ENCODE data around the gene IGF2BP1.
"Not testable (repeated sequence)": the region's sequence is repeated elsewhere in the genome, so short reads cannot be mapped to it uniquely, and the experiment has no call there.

Gene IGF2BP1

GRCh38 chr17:48995974-48996721 is 1.0 kb upstream of the IGF2BP1 start:
- no peak for FAIRE-seq

- FAIRE-seq: no peak
Measured at GRCh38 chr17:48996722-48997102, 473 bp upstream of the IGF2BP1 start.

- no peak for FAIRE-seq
Measured at GRCh38 chr17:48997827-48998586, 822 bp downstream of the IGF2BP1 start.

DNA sequence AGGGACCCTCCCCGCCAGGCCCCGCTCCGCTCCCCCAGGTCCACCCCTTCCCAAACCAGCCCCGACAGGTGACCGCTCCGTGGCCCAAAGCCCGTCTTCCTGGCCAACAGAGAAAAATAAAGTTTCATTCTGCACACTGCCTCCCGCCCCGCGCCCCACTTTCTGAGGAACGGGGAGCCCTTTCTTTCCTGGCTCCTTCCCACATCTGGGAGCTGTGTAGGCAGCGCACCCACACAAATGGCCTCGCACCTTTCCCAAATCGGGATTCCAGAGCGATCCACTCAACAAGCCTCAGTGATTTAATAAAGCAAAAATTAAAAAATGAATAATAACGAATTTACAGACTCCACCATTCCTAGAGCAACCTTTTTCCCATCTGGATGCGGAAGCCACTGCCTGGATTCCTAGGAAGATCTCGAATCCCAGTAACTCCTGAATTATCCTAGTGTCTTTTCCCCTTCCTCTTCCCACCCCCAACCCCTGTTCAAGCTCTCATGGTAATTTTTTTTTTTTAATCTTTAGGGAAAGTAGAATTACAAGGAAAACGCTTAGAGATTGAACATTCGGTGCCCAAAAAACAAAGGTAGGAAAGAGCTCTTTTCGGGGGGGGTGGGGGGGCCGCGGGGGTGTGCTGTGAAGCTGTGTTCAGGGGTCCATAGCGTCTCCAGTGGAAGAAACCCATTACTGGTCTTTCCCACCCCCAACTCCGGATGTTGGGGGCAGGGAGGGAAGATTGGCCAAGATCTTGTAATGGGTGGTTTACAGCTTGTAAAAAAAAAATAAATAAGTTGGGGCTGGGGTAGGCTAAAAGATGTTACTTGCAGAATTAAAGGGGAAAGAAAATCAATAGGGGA is 1.6 kb downstream of the IGF2BP1 start:
- no peak for FAIRE-seq

- FAIRE-seq: no peak
Measured at GRCh38 chr17:49000943-49001342, 3.8 kb downstream of the IGF2BP1 start.

DNA sequence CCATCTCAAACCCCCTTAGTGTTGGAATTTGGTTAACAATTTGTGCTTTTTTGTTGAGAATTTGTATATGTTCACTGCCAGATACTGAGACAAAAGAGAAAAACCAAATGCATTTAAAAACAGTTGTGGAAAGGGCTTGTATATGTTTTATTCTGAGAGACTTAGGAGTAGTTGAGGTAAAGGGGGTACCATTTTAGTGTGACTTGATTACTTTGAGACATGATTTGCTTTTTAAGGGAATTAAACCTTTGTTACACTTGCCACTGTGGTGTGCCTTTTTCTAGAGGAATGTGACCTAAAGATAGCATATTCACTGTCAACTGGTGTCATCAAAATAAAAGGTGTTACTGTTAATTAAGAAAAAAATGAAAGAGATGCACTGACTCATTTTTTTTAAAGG is 4.5 kb downstream of the IGF2BP1 start:
- no peak for FAIRE-seq

- FAIRE-seq: no peak
Measured at GRCh38 chr17:49002331-49002730, 5.1 kb downstream of the IGF2BP1 start.

DNA sequence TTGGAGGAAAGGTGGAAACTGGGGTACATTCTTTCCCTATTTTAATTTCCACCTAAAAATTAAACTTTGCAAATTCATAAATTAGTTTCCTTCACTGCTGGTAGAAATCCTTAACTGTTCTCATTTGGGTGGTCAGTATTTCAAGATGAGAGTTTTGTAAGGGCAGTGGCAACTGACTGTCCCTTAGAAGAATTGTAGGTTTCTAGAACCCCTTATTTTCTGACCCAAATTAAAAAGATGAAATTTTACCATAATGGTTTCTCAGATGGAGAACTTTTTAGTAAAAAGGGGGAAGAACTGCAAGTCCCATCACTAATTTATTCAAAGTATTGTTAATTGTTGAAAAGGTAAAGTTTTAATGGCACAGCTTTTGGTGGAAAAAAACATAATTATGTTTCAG is 5.6 kb downstream of the IGF2BP1 start:
- FAIRE-seq: no peak

GRCh38 chr17:49003557-49004511 is 6.6 kb downstream of the IGF2BP1 start:
- no peak for FAIRE-seq

DNA sequence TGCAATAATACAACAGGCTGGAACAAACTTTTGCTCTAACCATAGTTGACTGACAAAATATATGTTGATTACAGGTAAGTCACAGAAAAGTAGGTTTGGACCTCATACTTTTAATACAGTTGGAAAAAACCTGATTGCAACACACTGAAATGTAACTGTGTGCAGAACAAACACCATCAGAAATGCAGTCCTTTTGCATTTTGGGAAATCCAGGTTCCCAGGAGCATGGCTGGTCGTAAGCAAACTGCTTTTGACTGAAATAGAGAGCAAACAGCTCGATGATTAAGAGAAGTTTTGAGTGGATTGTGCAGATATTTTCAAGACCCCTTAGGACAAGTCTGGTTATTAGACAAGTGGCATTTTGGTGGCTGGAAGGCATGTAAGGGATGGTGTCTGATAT is 8.0 kb downstream of the IGF2BP1 start:
- no peak for FAIRE-seq

DNA sequence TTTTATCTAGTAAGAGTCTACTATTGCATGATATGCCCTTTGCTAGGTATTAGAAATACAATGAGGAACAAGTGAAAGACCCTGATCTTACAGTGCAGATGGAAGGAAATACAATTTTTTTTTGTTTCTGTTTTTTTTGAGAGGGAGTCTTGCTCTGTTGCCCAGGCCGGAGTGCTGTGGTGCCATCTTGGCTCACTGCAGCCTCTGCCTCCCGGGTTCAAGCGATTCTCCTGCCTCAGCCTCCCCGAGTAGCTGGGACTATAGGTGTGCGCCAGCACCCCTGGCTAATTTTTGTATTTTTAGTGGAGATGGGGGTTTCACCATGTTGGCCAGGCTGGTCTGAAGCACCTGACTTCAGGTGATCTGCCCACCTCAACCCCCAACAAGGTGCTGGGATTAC is 11.7 kb downstream of the IGF2BP1 start:
- FAIRE-seq: not testable (repeated sequence)

DNA sequence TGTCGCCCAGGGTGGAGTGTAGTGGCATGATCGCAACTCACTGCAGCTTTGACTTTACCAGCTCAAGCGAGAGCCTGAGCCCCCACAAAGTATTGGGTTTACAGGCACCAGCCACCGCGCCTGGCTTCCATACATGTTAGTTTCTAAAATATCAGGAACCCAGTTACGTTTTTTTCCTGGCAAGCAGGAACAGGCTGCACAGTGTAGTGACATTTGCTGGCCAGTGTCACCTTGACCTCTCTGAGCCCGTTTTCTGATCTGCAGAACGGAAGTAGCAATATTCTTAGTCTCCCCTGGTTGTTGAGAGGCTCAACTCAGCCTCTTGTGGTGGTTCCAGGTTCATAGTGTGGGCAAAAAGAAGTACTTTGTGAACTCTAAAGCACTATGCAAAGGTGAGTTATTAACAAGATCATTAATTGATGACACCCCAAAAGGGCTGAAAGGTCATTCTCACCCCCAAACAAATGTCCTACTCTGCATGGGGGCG is 15.6 kb downstream of the IGF2BP1 start:
- FAIRE-seq: no peak

DNA sequence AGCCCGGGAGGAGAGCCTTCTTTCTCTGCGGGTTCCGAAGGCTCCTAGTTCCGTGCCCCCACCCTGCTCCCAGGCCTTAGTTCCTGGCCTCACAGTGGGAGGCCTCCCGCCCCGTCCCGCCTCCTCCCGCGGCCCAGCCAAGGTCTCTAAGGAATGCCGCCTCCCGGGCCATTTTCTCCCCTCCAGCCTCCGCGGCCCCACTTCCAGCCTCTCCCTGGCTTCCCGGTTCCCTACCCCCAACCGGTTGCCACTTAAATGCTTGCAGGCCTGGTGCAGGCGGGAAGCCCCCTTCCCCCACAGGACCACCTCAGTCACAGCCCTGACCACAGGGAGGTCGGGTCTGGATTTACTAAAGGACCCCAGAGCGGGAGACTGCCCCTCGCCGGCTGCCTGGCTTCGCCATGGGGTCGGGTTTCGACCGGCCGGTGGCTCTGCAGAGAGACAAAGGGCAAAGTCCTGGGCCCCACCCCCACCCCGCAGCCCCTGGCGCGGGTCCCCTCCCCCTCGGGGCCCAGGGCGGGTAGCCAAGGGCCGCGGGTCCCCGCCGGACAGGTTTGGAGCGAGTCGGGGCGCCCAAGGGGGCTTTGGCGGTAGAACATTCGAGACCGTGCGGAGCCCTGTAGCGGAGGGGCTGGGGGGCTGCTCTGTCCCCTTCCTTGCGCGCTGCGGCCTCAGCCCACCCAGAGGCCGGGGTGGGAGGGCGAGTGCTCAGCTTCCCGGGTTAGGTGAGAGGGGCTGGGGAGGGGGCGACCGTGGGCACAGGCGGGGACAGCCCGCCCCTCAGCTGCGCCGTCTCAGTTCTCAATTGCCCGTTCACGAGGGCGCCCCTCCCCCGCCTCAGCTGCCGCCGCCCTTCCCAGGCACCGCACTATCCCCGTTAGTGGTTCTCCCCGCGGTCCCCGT is 16.4 kb downstream of the IGF2BP1 start:
- no peak for FAIRE-seq

DNA sequence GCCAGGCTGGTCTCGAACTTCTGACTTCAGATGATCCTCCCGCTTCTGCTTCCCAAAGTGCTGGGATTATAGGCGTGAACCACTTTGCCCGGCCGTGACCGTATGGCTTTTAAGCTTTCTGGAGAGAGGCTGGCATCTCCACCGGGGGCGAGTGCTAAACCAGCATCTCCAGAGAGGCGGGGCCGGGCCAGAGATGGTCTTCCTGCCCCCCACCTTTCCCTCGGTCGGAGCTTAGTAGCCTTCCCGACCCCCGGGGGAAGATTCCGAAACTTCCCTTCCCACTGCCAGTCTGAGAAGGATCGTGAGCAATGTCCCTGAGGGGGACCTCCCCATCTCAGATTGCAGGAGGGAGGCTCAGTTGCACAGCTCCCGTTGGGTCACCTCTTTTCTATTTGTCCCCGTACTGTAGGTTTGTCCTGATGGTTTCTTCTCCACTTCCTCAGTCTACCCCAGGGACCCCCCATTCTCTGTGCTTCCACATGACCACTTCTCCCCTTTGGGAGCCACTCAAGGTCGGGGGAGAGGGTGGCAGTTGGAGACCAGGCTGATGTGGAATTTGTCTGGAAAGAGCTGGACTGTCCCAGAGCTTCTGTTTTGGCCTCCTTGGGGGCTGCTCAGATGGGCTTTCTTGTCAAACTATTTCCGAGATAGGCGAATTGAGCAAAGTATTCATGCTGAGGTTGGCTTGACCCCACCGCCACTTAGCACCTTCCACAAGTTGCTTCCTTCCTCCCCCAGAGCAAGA is 18.2 kb downstream of the IGF2BP1 start:
- FAIRE-seq: no peak

DNA sequence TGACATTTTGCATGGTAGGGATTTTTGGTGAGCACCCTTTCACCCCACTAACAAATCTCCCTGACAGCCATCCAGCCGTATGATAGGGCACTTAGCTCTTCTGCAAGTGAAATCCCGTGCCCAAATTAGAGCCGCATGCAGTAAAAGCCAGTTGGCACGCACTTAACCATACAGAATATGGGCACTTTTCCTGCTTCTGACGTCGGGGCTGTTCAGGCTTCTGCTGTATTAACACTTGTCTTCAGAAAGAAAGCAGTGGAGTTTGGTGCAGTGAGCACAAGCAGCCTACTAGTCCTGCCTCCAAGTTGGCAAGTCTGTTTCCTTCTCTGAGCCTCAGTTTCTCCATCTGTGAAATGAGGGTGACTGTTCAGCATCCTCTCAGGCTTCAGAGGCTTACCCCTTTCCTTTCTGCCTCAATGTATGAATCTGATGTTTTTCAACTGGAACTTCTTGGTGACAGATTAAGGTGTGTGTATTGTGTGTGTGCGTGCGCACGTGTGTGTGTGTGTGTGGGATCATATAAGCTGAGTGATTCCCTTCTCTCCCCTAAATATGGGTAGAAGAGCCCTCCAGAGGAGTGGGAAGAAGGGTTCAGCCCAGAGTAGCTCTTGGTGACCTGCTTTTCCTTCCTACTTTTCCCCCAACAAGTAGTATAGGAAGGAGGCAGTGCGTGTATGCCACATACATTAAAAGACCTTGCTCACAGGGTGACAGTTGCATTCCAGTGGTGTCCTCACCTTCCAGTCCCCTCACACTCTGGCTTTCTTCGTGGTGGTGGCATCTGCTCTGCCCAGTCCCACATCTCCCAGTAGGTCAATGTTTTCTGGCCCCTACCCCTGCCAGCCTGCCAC is 19.0 kb downstream of the IGF2BP1 start:
- FAIRE-seq: no peak

DNA sequence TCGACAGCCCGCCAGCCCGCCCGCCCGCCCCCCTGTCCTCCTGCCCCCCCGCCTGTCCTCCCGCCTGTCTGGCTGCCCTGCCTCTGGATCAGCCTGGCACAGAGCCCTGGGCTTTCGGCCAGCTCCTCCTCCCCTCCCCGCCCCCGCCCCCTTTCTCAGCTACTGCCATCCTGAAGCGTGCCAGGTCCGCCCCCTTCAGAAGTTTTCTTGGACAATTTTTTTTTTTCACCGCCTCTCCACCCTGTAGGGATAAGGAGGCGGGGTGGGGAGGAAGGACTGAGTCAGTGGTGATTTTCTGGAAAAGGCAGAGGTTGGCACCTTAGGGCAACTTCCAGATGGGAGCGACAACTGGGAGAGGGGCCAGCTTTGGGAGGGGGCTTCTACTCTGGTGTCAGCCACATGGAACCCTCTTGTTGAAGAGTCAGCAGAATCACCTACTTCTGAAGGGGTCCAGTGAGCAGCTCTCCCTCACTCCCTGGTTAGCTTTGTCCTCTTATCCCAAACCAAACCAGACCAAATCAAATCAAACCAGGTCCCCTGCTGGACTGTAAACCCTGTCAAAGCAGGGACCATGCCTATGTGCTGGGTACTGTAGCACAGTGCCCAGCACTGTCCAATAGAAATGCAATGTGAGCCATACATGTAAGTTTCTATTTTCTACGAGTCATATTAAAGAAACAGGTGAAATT is 19.7 kb downstream of the IGF2BP1 start:
- no peak for FAIRE-seq

DNA sequence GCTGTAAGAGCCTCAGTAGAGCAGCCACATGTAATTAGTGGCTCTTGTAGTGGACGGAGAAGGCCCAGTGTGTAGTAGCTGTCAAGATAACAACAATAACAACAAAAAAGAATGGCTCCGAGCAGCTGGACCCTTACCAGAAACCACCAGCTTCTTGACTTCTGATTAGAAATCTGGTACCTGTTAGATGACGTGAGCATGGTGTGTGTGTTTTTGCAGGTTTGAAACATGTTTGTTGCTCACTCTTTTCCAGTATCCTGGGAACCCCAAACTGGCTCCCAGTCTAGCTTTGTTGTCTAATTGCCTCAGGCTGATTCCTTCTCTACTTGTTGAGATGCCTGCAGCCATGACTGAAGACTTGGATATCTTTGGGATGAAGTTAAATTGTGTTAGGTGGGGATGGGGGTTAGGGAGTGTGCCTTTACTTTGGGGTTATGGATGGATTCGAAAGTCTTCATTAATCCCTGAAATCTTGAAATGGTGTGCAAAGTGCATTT is 21.0 kb downstream of the IGF2BP1 start:
- FAIRE-seq: no peak

GRCh38 chr17:49018748-49019147 is 21.6 kb downstream of the IGF2BP1 start:
- no peak for FAIRE-seq

GRCh38 chr17:49020609-49021008 is 23.4 kb downstream of the IGF2BP1 start:
- FAIRE-seq: no peak
